PC-3 (cell line): ENCODE data around the gene TMEM132D. TPM values are rescaled to one million over a fixed set of nuclear protein-coding genes. Genes with fewer than 3 reads are reported as not detected.

Experiments used
- ATAC-seq: fragments of 200-7000 bp; cut with Tn5 transposase; 2 replicates; pipeline ENCODE4 v1.9.1; 2020; ENCODE audit warnings: mild to moderate bottlenecking, moderate library complexity
- BruUV-seq: library from RNA; stranded (reverse); fragments of 400-500 nt; replicated peaks from 2 replicates; lab custom pipeline; 2021; lab: Mats Ljungman, UMichigan
- CTCF ChIA-PET: fragments of 300-600 bp; sonication (Branson Sonifier 250); formaldehyde crosslinking; loops from one replicate; lab custom pipeline; 2022; ENCODE audit warnings: antibody characterized with exemption; lab: Charles Lee
- POLR2A ChIA-PET: fragments of 300-600 bp; sonication (Branson Sonifier 250); formaldehyde crosslinking; loops from one replicate; lab custom pipeline; 2022; ENCODE audit warnings: antibody characterized with exemption; ENCODE audit not compliant: unreplicated experiment; lab: Charles Lee
- DNase-seq: peaks from one replicate; pipeline ENCODE4 v3.0.0-alpha.2; 2015
- H2AFZ ChIP-seq: fragments of 300-600 bp; sonication (generic); 2 replicates; pipeline ENCODE4 v1.6.0; 2016; ENCODE audit warnings: antibody characterized with exemption, low read length
- H3F3A ChIP-seq: fragments of 300-600 bp; sonication (generic); one replicate; pipeline ENCODE4 v1.6.0; 2017; ENCODE audit warnings: antibody characterized with exemption, low read length, control low read depth, mild to moderate bottlenecking; ENCODE audit not compliant: unreplicated experiment
- H3K27ac ChIP-seq: fragments of 300-600 bp; sonication (generic); 2 replicates; pipeline ENCODE4 v1.5.1; 2016; ENCODE audit warnings: mild to moderate bottlenecking, low read length
- H3K27me3 ChIP-seq: fragments of 300-600 bp; sonication (generic); 2 replicates; pipeline ENCODE4 v1.6.1; 2016; ENCODE audit warnings: low read length, mixed read lengths
- H3K36me3 ChIP-seq: fragments of 300-600 bp; sonication (generic); 2 replicates; pipeline ENCODE4 v1.6.1; 2016; ENCODE audit warnings: low read depth, mixed run types, low read length, mixed read lengths
- H3K4me1 ChIP-seq: fragments of 300-600 bp; sonication (generic); 2 replicates; pipeline ENCODE4 v1.5.1; 2016; ENCODE audit warnings: low read length; ENCODE audit not compliant: insufficient read depth
- H3K4me2 ChIP-seq: fragments of 300-600 bp; sonication (generic); 2 replicates; pipeline ENCODE4 v1.6.0; 2016; ENCODE audit warnings: low read length
- H3K4me3 ChIP-seq: fragments of 300-600 bp; sonication (generic); 2 replicates; pipeline ENCODE4 v1.5.1; 2016; ENCODE audit warnings: mild to moderate bottlenecking, low read length, mixed read lengths
- H3K79me2 ChIP-seq: fragments of 300-600 bp; sonication (generic); 2 replicates; pipeline ENCODE4 v1.6.1; 2017; ENCODE audit warnings: low read length, mixed read lengths
- H3K9ac ChIP-seq: fragments of 300-600 bp; sonication (generic); 2 replicates; pipeline ENCODE4 v1.6.0; 2016; ENCODE audit warnings: mild to moderate bottlenecking, low read length
- H3K9me2 ChIP-seq: fragments of 300-600 bp; sonication (generic); replicated peaks from 2 replicates; pipeline ENCODE4 v1.6.1; 2016; ENCODE audit warnings: mixed run types, low read length, mixed read lengths
- H3K9me3 ChIP-seq: fragments of 300-600 bp; sonication (generic); 2 replicates; pipeline ENCODE4 v1.6.1; 2016; ENCODE audit warnings: low read length, mixed read lengths
- H4K20me1 ChIP-seq: fragments of 300-600 bp; sonication (generic); 2 replicates; pipeline ENCODE4 v1.6.1; 2016; ENCODE audit warnings: low read length, mixed read lengths
- CTCF ChIP-seq: fragments of 300-600 bp; sonication (generic); conservative IDR thresholded peaks from 2 replicates; pipeline ENCODE4 v1.5.1; 2017; ENCODE audit warnings: antibody characterized with exemption, low read depth, mild to moderate bottlenecking, low read length
- EZH2 ChIP-seq: fragments of 300-600 bp; sonication (generic); IDR thresholded peaks from one replicate; pipeline ENCODE4 v1.6.1; 2017; ENCODE audit warnings: antibody characterized with exemption, mild to moderate bottlenecking, low read length; ENCODE audit not compliant: unreplicated experiment
- EZH2phosphoT487 ChIP-seq: fragments of 300-600 bp; sonication (generic); IDR thresholded peaks from 2 replicates; pipeline ENCODE4 v1.6.1; 2018; ENCODE audit warnings: mild to moderate bottlenecking, antibody characterized with exemption, low read length, borderline replicate concordance
- intact Hi-C: fragments of 100-400 bp; cut with micrococcal nuclease; formaldehyde crosslinking; loops from 2 replicates; pipeline ENCODE4 v1.9.0; 2023
- total RNA-seq: library from RNA; depleted of rRNA; stranded (reverse); fragments of >200 nt; gene quantifications from 2 replicates; pipeline ENCODE4 v1.2.3, GENCODE V29; 2014

The TMEM132D gene
- total RNA-seq, 1 experiment from 2014 or later = not detected

GRCh38 chr12:129532707-129533499, 370.9 kb downstream of the TMEM132D start:
- POLR2A ChIA-PET = no interaction called here
- Histone ChIP-seq H3K4me3 (no peak overlapping the region), H3K4me1 (no peaks in the 10 kb centered on the region), H3K27me3 (0 out of 2 replicates have a peak, but pooled peaks cover 4% of the 10 kb centered on the region), H3K9ac (no peak overlapping the region), H3K36me3 (no peaks in the 10 kb centered on the region), H3F3A (no peaks in the 10 kb centered on the region), H2AFZ (no peak overlapping the region), H3K27ac (no peak overlapping the region), H3K9me2 (no peaks in the 10 kb centered on the region), H3K9me3 (no peaks in the 10 kb centered on the region), H3K79me2 (no peaks in the 10 kb centered on the region), H3K4me2 (no peak overlapping the region), H4K20me1 (no peaks in the 10 kb centered on the region)
- CTCF ChIA-PET = no interaction called here
- TF ChIP-seq EZH2 (no peak), CTCF (no peak), EZH2phosphoT487 (no peak)
- no TSS peak for BruUV-seq
- intact Hi-C loops = no loop called here
- no peak for ATAC-seq
- DNase-seq = no peak

GRCh38 chr12:129532082-129532481, 371.7 kb downstream of the TMEM132D start:
- Histone ChIP-seq H3K27ac (no peak overlapping the region), H3K79me2 (no peaks in the 10 kb centered on the region), H3K9me2 (no peaks in the 10 kb centered on the region), H3F3A (no peaks in the 10 kb centered on the region), H3K9ac (no peak overlapping the region), H3K9me3 (no peaks in the 10 kb centered on the region), H4K20me1 (no peaks in the 10 kb centered on the region), H3K4me2 (no peak overlapping the region), H3K4me1 (no peaks in the 10 kb centered on the region), H2AFZ (no peak overlapping the region), H3K36me3 (no peaks in the 10 kb centered on the region), H3K4me3 (no peak overlapping the region), H3K27me3 (0 out of 2 replicates have a peak, but pooled peaks cover 4% of the 10 kb centered on the region)
- TF ChIP-seq EZH2 = no peak
- no peak for TF ChIP-seq CTCF
- TF ChIP-seq EZH2phosphoT487 = no peak
- ATAC-seq = no peak
- BruUV-seq = no TSS peak
- ChIA-PET POLR2A (no interaction called here), CTCF (no interaction called here)
- DNase-seq = no peak
- intact Hi-C loops = no loop called here

- Histone ChIP-seq H3K4me3 (no peak overlapping the region), H3K27ac (no peak overlapping the region), H3K27me3 (0 out of 2 replicates have a peak, but pooled peaks cover 4% of the 10 kb centered on the region), H3K9me3 (no peaks in the 10 kb centered on the region), H3K79me2 (no peaks in the 10 kb centered on the region), H2AFZ (no peak overlapping the region), H3K4me1 (no peaks in the 10 kb centered on the region), H3K4me2 (no peak overlapping the region), H3F3A (no peaks in the 10 kb centered on the region), H4K20me1 (no peaks in the 10 kb centered on the region), H3K36me3 (no peaks in the 10 kb centered on the region), H3K9me2 (no peaks in the 10 kb centered on the region), H3K9ac (no peak overlapping the region)
- intact Hi-C loops = no loop called here
- ChIA-PET CTCF (no interaction called here), POLR2A (no interaction called here)
- BruUV-seq = no TSS peak
- DNase-seq (peak; percentile 19), ATAC-seq (no peak)
- no peak for TF ChIP-seq EZH2
- no peak for TF ChIP-seq EZH2phosphoT487
- no peak for TF ChIP-seq CTCF
Measured at GRCh38 chr12:129530984-129531383, 372.8 kb downstream of the TMEM132D start.
